ENCODE data around the gene CCDC197. TPM values are rescaled to one million over a fixed set of nuclear protein-coding genes. Genes with fewer than 3 reads are reported as not detected.

The CCDC197 gene
- total RNA-seq = not detected

DNA sequence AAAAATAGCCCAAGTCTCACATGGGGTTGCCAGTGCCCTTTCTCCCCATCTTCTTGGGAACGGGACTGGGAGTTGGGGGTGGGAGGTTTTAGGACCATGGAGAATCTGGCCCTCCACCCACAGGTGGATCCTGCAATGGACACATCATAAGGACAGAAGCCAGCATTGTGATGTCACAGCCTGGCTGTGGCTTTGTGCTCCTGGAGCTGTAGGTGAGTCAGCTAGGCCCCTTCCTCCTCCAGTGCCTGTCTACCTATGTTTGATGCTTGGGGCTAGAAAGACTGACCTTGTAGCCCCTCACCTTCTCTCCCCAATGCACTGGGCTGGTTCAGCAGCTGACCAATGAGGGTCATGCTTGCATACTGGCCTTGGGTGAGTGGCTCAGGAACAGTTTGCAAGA lies at the start of gene CCDC197:
TSS of gene CCDC197 (plus strand) at position 220 of the 400 bp plus-strand sequence. CDS start 831 bp downstream, outside the sequence.
- no peak for DNase-seq

DNA sequence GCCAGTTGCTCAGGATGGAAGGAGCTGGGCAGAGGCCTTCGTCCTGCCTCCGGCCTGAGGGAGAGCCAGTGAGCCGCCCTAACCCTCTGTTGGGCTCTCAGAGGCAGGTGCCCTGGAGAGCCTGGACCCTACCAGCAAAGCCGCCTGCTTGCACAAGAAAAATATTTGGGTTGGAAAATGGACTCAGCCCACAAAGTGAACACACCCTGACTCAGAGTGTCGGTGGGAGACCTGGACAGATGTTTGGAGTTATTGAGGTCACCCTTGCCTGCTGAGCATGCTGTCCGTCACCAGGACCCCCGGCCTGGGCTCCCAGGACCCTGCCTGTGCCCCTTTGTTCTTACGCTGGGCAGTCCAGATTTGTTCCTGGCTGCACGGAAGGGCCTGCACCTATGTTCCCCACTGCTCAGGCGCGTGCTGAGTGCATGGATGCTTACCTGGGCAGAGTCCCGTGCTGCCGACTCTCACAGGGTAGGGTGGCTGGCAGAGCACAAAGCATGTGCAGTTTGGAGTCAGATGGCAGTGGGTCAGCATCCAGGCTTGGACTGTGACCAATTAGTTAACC lies 47.5 kb upstream of the CCDC197 start:
- Mint-ChIP-seq H3K36me3 (ENCODE audit: low read depth) (peaks cover 36% of the 10 kb centered on the region), H3K4me3 (no peak overlapping the region), H3K9me3 (no peaks in the 10 kb centered on the region), H3K27me3 (no peaks in the 10 kb centered on the region), H3K4me1 (peaks cover 36% of the 10 kb centered on the region), H3K27ac (no peak overlapping the region)
- ChIA-PET CTCF (interaction anchor here (1.5 to 5.7 kb wide), 3 partner anchors 9 to 21 kb away, joined by 3 to 54 read pairs (median 8); no protein-coding TSS in a partner anchor), POLR2A (no interaction called here)
- no peak for DNase-seq

More for the DNA sequence above, at the start of gene CCDC197:
- CTCF ChIA-PET = interaction anchor here (1.0 to 7.6 kb wide), 10 partner anchors 13 to 57 kb away, joined by 3 to 112 read pairs (median 4); no protein-coding TSS in a partner anchor
- peaks cover 46% of the 10 kb centered on the region for H3K4me1 Mint-ChIP-seq
- H3K9me3 Mint-ChIP-seq = no peaks in the 10 kb centered on the region
- no peak within 1 kb of the TSS for H3K4me3 Mint-ChIP-seq
- H3K36me3 Mint-ChIP-seq (ENCODE audit: low read depth) = no peaks in the 10 kb centered on the region
- H3K27me3 Mint-ChIP-seq = peaks cover under 1% of the 10 kb centered on the region
- no peak within 1 kb of the TSS for H3K27ac Mint-ChIP-seq
- POLR2A ChIA-PET = interaction anchor here (0.6 kb wide), 1 partner anchor 57 kb away, joined by 3 read pairs; no protein-coding TSS in a partner anchor

DNA sequence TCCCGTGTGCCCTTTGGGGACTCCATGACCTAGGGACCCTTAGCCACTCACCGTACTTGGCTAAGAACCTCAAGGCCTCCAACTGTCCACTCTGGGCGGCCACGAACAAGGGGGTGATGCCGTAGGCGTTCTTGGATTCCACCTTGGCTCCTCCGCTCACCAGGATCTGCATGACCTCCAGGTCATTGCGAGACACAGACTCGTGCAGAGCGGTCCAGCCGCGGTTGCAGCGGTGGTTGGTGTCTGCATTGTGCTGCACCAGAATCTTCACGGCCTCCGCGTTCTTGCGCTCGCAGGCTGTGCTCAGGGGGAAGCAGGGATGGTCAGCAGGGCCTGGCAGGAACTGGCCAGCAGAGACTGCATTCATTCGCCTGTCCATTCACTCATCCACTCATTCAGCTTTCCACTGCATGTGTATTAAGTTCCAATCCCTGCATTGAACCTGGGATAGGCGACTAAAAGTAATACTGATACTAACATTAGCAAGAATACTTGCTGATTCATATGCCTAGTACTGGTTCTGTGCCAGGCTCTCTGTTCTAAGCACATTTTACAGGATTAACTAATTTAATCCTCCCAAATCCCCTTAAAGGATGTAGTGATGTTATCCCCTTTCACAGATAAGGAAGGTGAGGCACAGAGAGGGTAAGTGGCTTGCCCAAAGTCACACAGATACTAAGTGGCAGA lies 46.0 kb upstream of the CCDC197 start:
- POLR2A ChIA-PET = no interaction called here
- DNase-seq = no peak
- Mint-ChIP-seq H3K27me3 (no peaks in the 10 kb centered on the region), H3K9me3 (no peaks in the 10 kb centered on the region), H3K36me3 (ENCODE audit: low read depth) (peaks cover 34% of the 10 kb centered on the region), H3K4me3 (no peak overlapping the region), H3K27ac (no peak overlapping the region), H3K4me1 (peaks cover 51% of the 10 kb centered on the region)
- CTCF ChIA-PET = interaction anchor here (1.1 to 5.7 kb wide), 5 partner anchors 11 to 124 kb away, joined by 3 to 54 read pairs (median 8); partner anchors contain the start of gene ASB2

GRCh38 chr14:93951635-93952540 lies 45.2 kb upstream of the CCDC197 start:
- Mint-ChIP-seq H3K27me3 (no peaks in the 10 kb centered on the region), H3K27ac (peak overlapping the region; percentile 25)

DNA sequence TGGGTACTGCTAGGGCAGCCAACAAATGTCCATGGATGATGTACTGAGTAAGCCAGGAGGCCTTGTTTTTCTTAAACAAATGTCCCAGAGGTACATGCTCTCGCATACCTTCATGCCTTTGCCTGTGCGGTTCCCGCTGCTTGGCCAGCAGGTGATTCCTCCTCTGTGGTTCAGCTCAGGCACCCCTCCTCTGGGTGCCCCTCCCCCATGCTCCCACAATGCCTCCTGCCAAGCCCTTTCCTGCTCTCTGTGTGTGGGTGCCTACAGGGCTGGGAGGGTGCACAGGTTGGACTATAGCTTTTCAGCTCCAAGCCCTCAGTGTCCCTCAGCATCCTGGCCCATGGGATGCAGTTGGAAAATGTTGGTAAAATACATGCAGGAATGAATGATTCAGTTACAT lies 44.3 kb upstream of the CCDC197 start:
- peak overlapping the region; percentile 73 for H3K27ac Mint-ChIP-seq
- no peak for DNase-seq
- H3K9me3 Mint-ChIP-seq = no peaks in the 10 kb centered on the region
- H3K36me3 Mint-ChIP-seq (ENCODE audit: low read depth) = peaks cover 27% of the 10 kb centered on the region
- no peaks in the 10 kb centered on the region for H3K27me3 Mint-ChIP-seq
- ChIA-PET CTCF (interaction anchor here (0.8 to 5.7 kb wide), 4 partner anchors 10 to 59 kb away, joined by 3 to 54 read pairs (median 9); no protein-coding TSS in a partner anchor), POLR2A (no interaction called here)
- H3K4me1 Mint-ChIP-seq = peaks cover 69% of the 10 kb centered on the region
- H3K4me3 Mint-ChIP-seq = no peak overlapping the region

More at GRCh38 chr14:93951635-93952540, 45.2 kb upstream of the CCDC197 start:
- ChIA-PET CTCF (interaction anchor here (0.8 to 5.7 kb wide), 5 partner anchors 9 to 123 kb away, joined by 3 to 54 read pairs (median 4); no protein-coding TSS in a partner anchor), POLR2A (no interaction called here)
- peaks cover 32% of the 10 kb centered on the region for H3K36me3 Mint-ChIP-seq (ENCODE audit: low read depth)
- H3K9me3 Mint-ChIP-seq = no peaks in the 10 kb centered on the region
- H3K4me3 Mint-ChIP-seq = no peak overlapping the region
- DNase-seq = no peak
- H3K4me1 Mint-ChIP-seq = peaks cover 59% of the 10 kb centered on the region

- Mint-ChIP-seq H3K4me1 (peaks cover 73% of the 10 kb centered on the region), H3K9me3 (no peaks in the 10 kb centered on the region), H3K36me3 (ENCODE audit: low read depth) (peaks cover 26% of the 10 kb centered on the region), H3K27me3 (no peaks in the 10 kb centered on the region), H3K27ac (no peak overlapping the region), H3K4me3 (no peak overlapping the region)
- POLR2A ChIA-PET = no interaction called here
- CTCF ChIA-PET = interaction anchor here (1.2 to 5.7 kb wide), 3 partner anchors 11 to 18 kb away, joined by 4 to 54 read pairs (median 14); no protein-coding TSS in a partner anchor
- DNase-seq = no peak
Measured at GRCh38 chr14:93953263-93953662, 43.8 kb upstream of the CCDC197 start.

- POLR2A ChIA-PET = no interaction called here
- Mint-ChIP-seq H3K4me1 (peaks cover 80% of the 10 kb centered on the region), H3K4me3 (peak overlapping the region; percentile 66), H3K27ac (no peak overlapping the region), H3K27me3 (no peaks in the 10 kb centered on the region), H3K9me3 (no peaks in the 10 kb centered on the region), H3K36me3 (ENCODE audit: low read depth) (peaks cover 26% of the 10 kb centered on the region)
- no peak for DNase-seq
- CTCF ChIA-PET = interaction anchor here (2.1 to 14.5 kb wide), 3 partner anchors 13 to 23 kb away, joined by 7 to 173 read pairs (median 14); partner anchors contain the start of gene ASB2
Measured at GRCh38 chr14:93953739-93954515, 43.2 kb upstream of the CCDC197 start.

DNA sequence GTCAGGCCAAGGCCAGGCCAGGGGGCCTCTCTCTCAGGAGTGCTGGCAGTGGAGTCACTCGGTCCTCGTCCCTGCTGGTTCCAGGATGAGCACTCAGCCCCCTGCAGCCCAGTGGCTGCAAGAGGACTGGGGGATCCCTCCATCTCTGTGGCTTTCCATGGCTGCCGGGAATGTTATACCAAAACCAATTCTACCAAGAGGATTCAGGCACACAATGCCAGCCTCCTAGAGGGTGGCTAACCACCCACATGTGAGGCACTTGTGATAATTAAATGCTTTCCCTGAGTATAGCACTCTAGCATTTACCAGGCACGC lies 42.6 kb upstream of the CCDC197 start:
- peak overlapping the region; percentile 89 for H3K27ac Mint-ChIP-seq
- H3K4me3 Mint-ChIP-seq = peak overlapping the region; percentile 66
- ChIA-PET POLR2A (interaction anchor here (0.5 kb wide), 1 partner anchor 1583 kb away, joined by 4 read pairs; no protein-coding TSS in a partner anchor), CTCF (interaction anchor here (2.1 to 14.5 kb wide), 3 partner anchors 13 to 22 kb away, joined by 7 to 173 read pairs (median 54); partner anchors contain the start of gene ASB2)
- H3K9me3 Mint-ChIP-seq = no peaks in the 10 kb centered on the region
- H3K36me3 Mint-ChIP-seq (ENCODE audit: low read depth) = peaks cover 24% of the 10 kb centered on the region
- peaks cover 85% of the 10 kb centered on the region for H3K4me1 Mint-ChIP-seq
- no peak for DNase-seq
- H3K27me3 Mint-ChIP-seq = no peaks in the 10 kb centered on the region

DNA sequence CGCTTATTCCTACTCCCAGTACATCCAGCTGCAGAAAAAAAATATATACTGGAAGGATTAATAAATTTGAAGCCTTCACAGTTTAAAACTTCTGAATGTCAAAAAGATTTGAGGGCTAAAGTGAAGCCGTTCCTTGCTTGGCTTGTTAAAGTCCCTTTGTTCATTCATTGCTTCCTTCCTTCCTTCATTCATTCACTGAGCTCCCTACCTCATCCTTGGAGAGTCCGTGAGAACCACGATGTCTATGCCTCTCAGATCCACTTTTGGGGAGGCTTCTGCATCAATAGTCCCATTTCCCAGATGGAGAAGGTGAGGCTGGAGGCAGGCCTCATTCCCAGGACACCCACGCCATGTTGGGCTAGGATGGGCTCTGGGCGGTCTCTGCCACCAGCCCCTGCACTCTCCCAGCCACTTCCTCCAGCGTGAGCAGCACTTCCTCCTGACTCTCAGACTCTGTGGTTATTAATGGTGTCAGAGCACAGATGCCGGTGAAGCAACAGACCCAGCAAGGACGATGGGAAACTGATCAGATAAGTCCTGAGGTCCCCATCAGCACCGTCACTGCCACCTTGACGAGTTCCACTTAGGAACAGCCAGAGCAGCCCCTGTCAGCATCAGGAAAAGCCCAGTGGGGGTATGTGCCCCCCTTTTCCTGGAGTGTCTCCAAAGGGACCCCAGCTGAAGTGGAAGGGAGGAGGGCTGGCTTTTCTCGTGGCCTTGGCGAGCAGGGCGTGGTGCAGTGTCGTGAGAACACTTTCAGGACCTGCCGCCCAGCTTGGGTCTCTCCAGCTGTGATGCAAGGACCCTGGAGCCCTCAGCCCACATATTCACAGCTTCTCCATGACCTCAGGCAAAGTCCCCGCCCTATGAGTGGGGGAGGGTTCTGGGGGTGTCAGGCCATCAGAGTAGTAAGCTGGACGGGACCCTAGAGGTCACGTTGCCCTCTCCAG lies 41.9 kb upstream of the CCDC197 start:
- Mint-ChIP-seq H3K36me3 (ENCODE audit: low read depth) (peaks cover 25% of the 10 kb centered on the region), H3K4me3 (peak overlapping the region; percentile 66), H3K9me3 (no peaks in the 10 kb centered on the region), H3K27me3 (no peaks in the 10 kb centered on the region), H3K4me1 (peaks cover 92% of the 10 kb centered on the region), H3K27ac (peak overlapping the region; percentile 89)
- ChIA-PET CTCF (interaction anchor here (1.0 to 14.5 kb wide), 5 partner anchors 10 to 31 kb away, joined by 3 to 173 read pairs (median 7); partner anchors contain the start of gene ASB2), POLR2A (interaction anchor here (0.5 to 0.8 kb wide), 2 partner anchors 98 to 1582 kb away, joined by 3 to 4 read pairs; no protein-coding TSS in a partner anchor)
- peak; percentile 55 for DNase-seq

DNA sequence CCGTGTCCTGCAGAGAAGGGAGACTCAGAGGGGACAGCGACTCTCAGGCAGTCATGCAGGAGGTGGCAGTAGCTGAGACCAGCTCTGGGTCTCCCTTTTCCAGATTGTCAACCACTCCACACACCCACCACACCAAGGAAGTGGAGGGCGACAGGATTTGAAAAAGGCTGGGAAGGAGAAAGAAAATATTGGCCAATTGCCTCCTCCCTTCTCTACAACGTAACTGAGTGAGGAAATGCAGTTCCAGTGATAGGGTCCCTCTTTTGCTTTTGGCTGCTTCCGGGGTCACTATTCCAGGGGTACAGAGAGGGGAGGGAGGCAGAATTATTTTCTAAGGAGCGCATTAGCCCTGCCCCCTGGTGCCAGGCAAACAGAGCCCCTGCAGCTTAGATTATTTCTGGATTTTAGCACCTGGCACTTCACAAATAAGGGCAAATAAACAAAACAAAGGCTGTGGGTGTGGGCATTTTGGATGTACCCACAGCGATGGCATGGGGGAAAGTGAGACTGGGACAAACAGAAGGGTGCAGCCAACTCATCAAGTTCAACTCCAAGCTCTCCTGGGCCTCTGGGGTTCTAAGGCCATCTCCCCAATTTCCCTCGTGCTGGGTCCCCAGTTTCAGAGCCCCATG lies 41.1 kb upstream of the CCDC197 start:
- peaks cover 93% of the 10 kb centered on the region for H3K4me1 Mint-ChIP-seq
- H3K4me3 Mint-ChIP-seq = peak overlapping the region; percentile 66
- peak overlapping the region; percentile 89 for H3K27ac Mint-ChIP-seq
- POLR2A ChIA-PET = interaction anchor here (0.8 kb wide), 1 partner anchor 97 kb away, joined by 3 read pairs; no protein-coding TSS in a partner anchor
- H3K9me3 Mint-ChIP-seq = no peaks in the 10 kb centered on the region
- peaks cover 18% of the 10 kb centered on the region for H3K36me3 Mint-ChIP-seq (ENCODE audit: low read depth)
- no peaks in the 10 kb centered on the region for H3K27me3 Mint-ChIP-seq
- no peak for DNase-seq
- CTCF ChIA-PET = interaction anchor here (1.0 to 14.5 kb wide), 6 partner anchors 9 to 30 kb away, joined by 3 to 173 read pairs (median 6); partner anchors contain the start of gene ASB2
